ENCODE data around the gene ENKUR.

Gene ENKUR

GRCh38 chr10:25061125-25061524 lies 45.2 kb upstream of the ENKUR start:
- TF ChIP-seq REST (IDR thresholded peaks at IDR 0.05; ENCODE audit: low read depth), result no peak
- TF ChIP-seq USF1 (IDR thresholded peaks at IDR 0.05), result no peak
- no peak for TF ChIP-seq EP300 (IDR thresholded peaks at IDR 0.05; ENCODE audit: borderline replicate concordance)

- TF ChIP-seq MAX (IDR thresholded peaks at IDR 0.05), result no peak
- no peak for TF ChIP-seq REST (IDR thresholded peaks at IDR 0.05; ENCODE audit: low read depth)
- TF ChIP-seq CEBPB (IDR thresholded peaks at IDR 0.05), result peak; percentile 91
- no peak for TF ChIP-seq YY1 (IDR thresholded peaks at IDR 0.05; ENCODE audit: low read depth)
- TF ChIP-seq FOXM1 (IDR thresholded peaks at IDR 0.05; ENCODE audit: borderline replicate concordance, low read depth), result no peak
- no peak for TF ChIP-seq TAF1 (IDR thresholded peaks at IDR 0.05; ENCODE audit: low read depth)
- no peak for TF ChIP-seq EP300 (IDR thresholded peaks at IDR 0.05; ENCODE audit: borderline replicate concordance)
- TF ChIP-seq TEAD4 (IDR thresholded peaks at IDR 0.05), result peak; percentile 46; the same call in 1 of the 2 replicates
These were observed 44.0 kb upstream of the ENKUR start for GRCh38 chr10:25059990-25060389.

GRCh38 chr10:25057886-25058285 lies 41.9 kb upstream of the ENKUR start:
- TF ChIP-seq MAX (IDR thresholded peaks at IDR 0.05) (no peak), CEBPB (IDR thresholded peaks at IDR 0.05) (no peak)

- TF ChIP-seq TEAD4 (IDR thresholded peaks at IDR 0.05) (no peak), ZBTB7A (IDR thresholded peaks at IDR 0.05; ENCODE audit: low read depth) (no peak), EGR1 (IDR thresholded peaks at IDR 0.05) (no peak), RAD21 (IDR thresholded peaks at IDR 0.05; ENCODE audit: low read depth) (no peak), REST (IDR thresholded peaks at IDR 0.05; ENCODE audit: low read depth) (no peak), TCF12 (IDR thresholded peaks at IDR 0.05; ENCODE audit: low read depth) (no peak), CEBPB (IDR thresholded peaks at IDR 0.05) (no peak), TAF1 (IDR thresholded peaks at IDR 0.05; ENCODE audit: low read depth) (no peak), EP300 (IDR thresholded peaks at IDR 0.05; ENCODE audit: borderline replicate concordance) (no peak), USF1 (IDR thresholded peaks at IDR 0.05) (no peak), CREB1 (IDR thresholded peaks at IDR 0.05; ENCODE audit: low read depth) (no peak), NFIC (IDR thresholded peaks at IDR 0.05) (no peak), FOXM1 (IDR thresholded peaks at IDR 0.05; ENCODE audit: borderline replicate concordance, low read depth) (no peak), MAX (IDR thresholded peaks at IDR 0.05) (no peak), YY1 (IDR thresholded peaks at IDR 0.05; ENCODE audit: low read depth) (no peak)
These were observed 40.8 kb upstream of the ENKUR start for GRCh38 chr10:25056726-25057125.

- no peak for TF ChIP-seq TEAD4 (IDR thresholded peaks at IDR 0.05)
- no peak for TF ChIP-seq ZBTB7A (IDR thresholded peaks at IDR 0.05; ENCODE audit: low read depth)
- no peak for TF ChIP-seq TAF1 (IDR thresholded peaks at IDR 0.05; ENCODE audit: low read depth)
These were observed 36.1 kb upstream of the ENKUR start for GRCh38 chr10:25052012-25052411.
